HG02970 (cell line): ENCODE data around the gene NUP42.

Experiments used
- ATAC-seq: cut with Tn5 transposase; IDR thresholded peaks from one replicate; pipeline ENCODE4 v1.9.1; 2021; ENCODE audit warnings: mild to moderate bottlenecking, moderate library complexity, moderate number of reproducible peaks; ENCODE audit not compliant: unreplicated experiment, low FRiP score

Gene NUP42

GRCh38 chr7:23228412-23228811 is 46.6 kb downstream of the NUP42 start:
- ATAC-seq = no peak

GRCh38 chr7:23230641-23231101 is 48.8 kb downstream of the NUP42 start:
- no peak for ATAC-seq

- ATAC-seq = no peak
Observed at GRCh38 chr7:23232966-23233365, 51.1 kb downstream of the NUP42 start.

- ATAC-seq = no peak
Observed at GRCh38 chr7:23234569-23235296, 52.9 kb downstream of the NUP42 start.

GRCh38 chr7:23235813-23236221 is 54.0 kb downstream of the NUP42 start:
- ATAC-seq = no peak

- no peak for ATAC-seq
Observed at GRCh38 chr7:23237000-23237399, 55.2 kb downstream of the NUP42 start.

GRCh38 chr7:23238983-23239652 is 57.3 kb downstream of the NUP42 start:
- no peak for ATAC-seq

- no peak for ATAC-seq
Observed at GRCh38 chr7:23239698-23240097, 57.9 kb downstream of the NUP42 start.

- no peak for ATAC-seq
Observed at GRCh38 chr7:23242321-23242720, 60.5 kb downstream of the NUP42 start.

- no peak for ATAC-seq
Observed at GRCh38 chr7:23242935-23243334, 61.1 kb downstream of the NUP42 start.

- ATAC-seq = no peak
Observed at GRCh38 chr7:23246555-23246954, 64.7 kb downstream of the NUP42 start, which contains the start of gene GPNMB. GPNMB (plus strand) TSS chr7:23246775; CDS start chr7:23246858, 83 bp downstream.

GRCh38 chr7:23247046-23247602 is 65.3 kb downstream of the NUP42 start:
- no peak for ATAC-seq

GRCh38 chr7:23247603-23248335 is 65.9 kb downstream of the NUP42 start:
- no peak for ATAC-seq

- ATAC-seq = no peak
Observed at GRCh38 chr7:23249486-23249885, 67.6 kb downstream of the NUP42 start.
